Stimulated activated CD8-positive, alpha-beta memory T cell treated with anti-CD3 and anti-CD28 coated beads, Interleukin-2, amount 100 ng/mL, for 48 hours (primary cell): ENCODE results near the gene ECE1.

Experiments used
- DNase-seq, 2 donors: peaks; one replicate each; pipeline ENCODE4 v3.0.0-alpha.2; 2020; ENCODE audit warnings: low read depth in 2 of 2

The ECE1 gene

DNA sequence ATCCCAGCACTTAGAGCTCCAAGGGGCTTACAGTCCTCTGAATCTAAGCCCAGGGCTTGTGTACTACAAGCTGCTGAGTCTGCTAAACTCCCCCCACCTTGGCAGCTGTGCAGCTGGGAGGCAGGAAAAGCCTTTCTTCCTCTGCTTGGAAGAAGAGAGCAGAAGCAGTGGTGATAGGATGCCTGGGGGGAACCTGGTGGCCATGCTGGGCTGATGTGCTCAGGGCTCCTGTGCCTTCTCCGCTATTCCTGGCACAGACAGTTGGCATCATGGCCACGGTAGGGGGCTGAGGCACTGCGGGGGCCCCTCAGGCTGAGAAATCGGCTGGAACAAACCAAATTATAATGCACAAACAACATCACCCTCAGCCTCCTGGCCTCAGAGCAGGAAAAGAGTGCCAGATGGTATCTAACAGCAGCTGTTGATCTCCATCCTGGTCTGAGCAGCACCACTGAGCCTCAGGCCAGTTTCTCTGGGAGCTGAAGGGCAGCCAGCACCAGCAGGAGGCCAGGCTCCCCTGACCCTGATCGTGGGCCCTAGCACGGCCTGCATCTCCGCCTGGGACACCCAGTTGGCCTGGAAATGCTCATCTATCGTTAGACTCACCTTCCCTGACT lies 35.8 kb downstream of the ECE1 start:
- no peak for DNase-seq

DNA sequence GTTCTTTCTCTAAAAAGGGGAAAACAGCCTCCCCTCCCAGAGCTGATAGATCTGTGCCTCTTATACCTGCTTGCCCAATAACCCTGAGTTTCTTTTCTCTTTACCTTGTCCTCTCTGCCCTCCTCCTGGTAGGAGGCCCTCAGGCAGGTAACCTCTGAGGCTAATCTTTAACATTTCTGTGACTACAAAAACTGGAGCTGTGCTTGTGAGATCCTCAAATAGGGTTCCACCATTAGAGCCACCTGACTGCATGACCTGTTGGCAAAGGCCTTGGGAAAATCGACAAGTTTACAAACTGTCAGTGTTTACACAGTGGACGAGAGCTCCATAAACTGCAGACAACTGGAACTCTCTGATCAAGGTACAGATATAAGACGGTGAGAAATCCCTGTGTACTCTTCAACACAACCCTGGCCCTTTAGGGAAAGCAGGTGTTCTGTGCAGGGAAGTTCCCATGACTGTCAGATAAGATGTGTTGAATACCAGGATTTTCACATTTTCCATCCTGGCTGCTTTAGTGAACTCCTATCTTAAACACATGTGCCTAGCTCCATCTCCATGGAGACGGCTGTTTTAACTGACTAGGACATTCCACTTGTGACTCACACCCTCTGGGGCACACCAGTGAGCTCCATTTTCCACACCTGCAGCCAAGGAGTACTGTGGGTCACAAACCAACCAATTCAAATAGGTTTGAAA lies 38.3 kb downstream of the ECE1 start:
- DNase-seq, result no peak

DNA sequence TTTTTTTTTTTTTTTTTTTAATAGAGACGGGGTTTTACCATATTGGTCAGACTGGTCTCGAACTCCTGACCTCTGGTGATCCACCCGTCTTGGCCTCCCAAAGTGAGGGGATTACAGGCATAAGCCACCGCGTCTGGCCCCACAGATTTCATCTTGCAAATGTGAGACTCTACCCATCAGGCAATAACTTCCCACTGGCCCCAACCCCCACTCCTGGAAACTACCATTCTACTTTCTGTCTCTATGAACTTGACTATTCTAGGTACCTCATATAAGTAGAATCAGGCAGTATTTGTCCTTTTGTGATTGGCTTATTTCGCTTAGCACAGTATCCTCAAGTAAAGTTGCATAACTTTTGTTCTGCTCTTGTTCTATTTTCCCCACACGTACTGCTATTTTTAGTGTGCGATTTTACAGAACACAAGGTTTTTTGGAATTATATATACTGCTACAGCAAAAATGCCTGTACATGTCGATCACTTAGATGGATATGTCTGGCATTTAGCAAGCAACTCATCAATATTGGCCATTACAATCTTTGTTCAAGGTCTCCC lies 40.2 kb downstream of the ECE1 start:
- DNase-seq, result no peak

DNA sequence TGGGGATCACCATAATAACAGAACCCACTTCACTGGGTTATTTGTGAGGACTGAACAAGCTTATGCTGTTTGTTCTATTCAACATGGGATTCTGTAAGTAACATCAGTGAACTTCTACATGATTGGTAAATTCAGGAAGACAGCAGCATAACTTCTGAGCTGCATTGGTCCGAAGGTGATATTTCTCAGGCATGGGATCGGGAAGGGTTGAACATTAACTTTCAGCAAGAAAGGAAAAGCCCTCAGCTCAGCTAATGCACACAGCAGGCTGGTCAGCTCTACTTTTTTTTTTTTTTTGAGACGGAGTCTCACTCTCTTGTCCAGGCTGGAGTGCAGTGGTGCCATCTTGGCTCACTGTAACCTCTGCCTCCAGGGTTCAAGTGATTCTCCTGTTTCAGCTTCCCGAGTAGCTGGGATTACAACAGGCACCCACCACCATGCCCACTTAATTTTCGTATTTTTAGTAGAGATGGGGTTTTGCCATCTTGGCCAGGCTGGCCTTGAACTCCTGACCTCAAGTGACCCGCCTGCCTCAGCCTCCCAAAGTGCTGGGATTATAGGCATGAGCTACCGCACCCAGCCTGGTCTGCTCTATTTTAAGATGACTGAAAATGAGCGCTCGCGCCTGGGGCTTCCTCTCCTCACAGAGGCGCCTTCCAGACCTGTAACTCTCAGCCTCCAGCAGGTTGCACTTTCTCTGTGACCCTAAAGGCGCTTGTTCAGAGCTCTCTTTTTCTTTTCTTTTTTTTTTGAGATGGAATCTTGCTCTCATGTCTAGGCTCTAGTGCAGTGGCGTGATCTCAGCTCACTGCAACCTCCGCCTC lies 42.2 kb downstream of the ECE1 start:
- no peak for DNase-seq

- no peak for DNase-seq
Observed at GRCh38 chr1:21246905-21247642, 43.2 kb downstream of the ECE1 start.

DNA sequence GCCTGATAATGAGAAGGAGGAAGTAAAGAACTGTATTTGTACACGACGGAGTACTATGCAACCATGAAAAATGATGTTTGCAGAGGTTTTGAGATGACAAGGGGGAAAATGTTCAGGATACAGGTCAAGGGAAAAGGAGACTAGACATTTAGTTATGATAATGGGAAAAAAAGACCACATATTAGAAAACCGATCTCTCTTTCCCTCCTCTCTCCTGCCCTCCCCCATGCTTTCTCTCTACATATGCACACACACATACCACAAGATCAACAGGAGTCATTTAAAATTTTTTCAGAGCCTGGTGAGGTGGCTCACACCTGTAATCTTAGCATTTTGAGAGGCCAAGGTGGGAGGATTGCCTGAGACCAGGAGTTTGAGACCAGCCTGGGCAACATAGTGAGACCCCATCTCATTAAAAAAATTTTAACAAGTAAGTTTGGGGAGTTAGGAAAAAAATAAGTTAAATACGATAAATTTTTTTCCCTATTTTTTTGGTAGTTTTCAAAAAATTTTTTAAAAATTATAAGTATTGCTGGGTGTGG lies 44.5 kb downstream of the ECE1 start:
- no peak for DNase-seq

DNA sequence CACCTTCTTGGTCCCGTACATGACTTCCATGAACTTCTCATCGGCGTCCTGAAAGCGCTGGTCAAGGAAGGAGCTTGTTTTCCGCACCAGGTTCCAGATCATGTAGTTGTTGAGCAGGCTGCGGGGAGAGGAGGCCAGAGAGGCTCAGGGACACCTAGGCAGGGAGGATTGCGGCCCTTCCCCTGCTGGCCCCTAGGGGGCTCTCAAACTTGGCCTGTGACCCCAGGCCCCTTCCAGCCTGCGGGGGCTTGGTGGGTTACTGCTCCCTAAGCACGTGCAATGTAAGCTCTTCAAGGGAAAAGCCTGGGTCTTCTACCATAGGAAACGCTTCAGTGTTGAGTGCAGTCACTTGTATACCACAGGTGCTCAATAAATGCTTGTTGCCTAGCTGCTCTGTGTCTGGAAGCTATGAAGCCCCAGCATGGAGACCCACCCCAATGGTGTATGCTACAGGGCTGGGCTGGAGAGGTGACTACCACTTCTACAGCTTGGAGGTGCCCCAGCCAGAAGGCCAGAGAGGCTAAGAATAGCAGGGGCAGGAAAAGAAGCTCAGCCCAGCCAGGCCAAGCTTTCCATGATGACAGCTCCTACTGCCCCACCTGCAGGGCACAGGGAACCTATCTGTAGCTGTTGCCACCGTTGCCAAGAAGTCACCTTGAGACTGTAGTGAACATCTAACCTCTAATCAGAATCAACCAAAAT lies 45.1 kb downstream of the ECE1 start:
- no peak for DNase-seq

DNA sequence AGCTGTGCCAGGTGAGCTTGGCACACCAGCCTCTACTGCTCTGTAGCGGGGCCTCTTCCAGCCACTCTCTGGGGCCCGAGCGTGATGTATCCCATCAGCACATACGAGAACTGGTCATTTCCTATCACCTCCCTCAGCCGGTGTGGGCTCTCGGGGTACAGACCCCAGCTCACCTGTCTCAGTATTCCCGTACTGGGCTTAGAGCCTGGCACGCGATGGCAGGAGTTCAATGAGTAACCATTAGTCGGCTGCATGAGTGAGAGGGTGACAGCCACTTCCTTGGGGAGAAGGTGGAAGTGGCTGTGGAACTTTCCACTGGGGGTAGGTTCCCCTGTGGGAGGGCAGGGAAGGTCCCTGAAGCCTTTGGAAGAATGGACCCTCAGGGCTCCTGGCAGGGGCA lies 46.1 kb downstream of the ECE1 start:
- DNase-seq, result no peak

- no peak for DNase-seq
Observed at GRCh38 chr1:21242846-21243245, 47.4 kb downstream of the ECE1 start.

GRCh38 chr1:21241771-21242581 lies 48.3 kb downstream of the ECE1 start:
- no peak for DNase-seq

DNA sequence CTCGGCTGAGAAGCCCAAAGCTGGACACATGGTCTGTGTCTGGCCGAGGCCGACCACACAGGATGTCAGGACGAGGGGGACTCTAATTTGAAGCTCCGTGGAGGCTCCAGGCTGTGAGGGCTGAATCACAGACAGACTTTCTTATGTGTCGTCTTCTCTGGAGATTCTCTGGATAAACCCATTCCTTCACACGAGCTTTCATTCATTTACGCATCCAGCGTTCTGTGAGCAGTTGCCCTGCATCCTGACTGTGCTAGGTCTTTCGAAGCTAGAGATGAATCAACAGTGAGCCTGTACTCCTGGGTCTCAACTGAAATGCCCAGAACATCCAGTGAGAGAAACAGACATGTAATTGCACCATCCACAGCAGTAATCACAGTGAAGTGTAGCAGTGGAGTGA lies 49.6 kb downstream of the ECE1 start:
- no peak for DNase-seq

DNA sequence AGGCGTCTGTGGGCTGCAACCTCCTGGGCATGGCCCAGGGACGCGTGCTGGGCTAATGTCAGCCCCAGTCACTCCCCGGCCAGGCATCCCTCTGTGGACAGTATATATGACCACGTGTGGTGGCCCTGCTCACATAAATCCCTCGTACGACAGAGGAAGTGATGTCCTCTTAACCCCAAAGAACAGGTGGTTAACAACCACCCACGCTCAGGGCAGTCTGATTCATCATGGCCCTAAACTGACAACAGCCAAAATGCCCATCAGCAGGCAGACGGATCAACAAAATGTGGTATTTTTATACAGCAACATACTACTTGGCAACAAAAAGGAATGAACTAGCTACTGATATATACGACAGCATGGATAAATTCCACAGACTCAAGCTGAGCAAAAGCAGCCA lies 51.0 kb downstream of the ECE1 start:
- no peak for DNase-seq

DNA sequence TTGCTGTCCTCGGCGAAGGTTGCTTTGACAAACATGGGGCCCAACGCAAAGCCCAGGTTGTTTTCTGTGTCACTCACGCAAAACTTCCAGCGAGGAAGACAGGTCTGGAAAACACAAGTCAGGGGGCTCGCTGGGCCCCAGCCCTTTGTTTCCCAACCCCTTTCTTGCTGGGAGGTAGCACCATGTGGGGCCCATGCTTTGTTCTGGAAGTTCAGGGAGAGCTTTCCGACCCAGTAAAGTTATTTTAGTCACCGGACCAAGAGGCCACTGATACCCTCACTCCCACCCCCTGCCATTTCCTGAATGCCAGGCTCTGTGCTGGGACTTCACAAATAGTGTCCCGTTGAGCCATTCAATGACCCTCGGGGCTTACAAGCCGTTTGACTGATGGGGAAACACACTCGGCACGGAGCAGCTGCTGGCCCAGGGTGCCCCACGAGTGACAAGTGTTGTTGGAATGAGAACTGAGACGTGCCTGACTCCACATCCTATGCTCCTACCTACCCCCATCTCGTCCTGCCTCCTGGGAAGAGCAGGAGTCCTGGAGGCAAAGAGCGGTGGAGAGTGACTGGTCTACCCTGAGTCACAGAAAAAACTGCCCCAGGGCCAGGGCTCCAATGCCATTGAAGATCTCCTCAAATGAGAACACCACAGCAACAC lies 52.0 kb downstream of the ECE1 start:
- DNase-seq, result no peak

- DNase-seq, result no peak
Observed at GRCh38 chr1:21237446-21238088, 52.7 kb downstream of the ECE1 start.

DNA sequence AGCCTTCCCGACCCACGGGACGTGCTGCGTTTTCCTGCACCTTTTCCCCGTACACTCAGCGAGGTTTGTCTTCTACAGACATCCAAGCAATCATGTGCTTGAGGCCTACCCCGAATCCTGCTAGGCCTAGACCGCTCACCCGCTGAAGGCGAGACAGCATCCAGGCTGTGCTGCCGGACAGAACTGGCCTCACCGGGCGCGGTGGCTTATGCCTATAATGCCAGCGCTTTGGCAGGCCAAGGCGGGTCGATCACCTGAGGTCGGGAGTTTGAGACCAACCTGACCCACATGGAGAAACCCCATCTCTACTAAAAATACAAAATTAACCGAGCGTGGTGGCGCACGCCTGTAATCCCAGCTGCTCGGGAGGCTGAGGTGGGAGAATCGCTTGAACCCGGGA lies 54.1 kb downstream of the ECE1 start:
- DNase-seq, result no peak

GRCh38 chr1:21234779-21235178 lies 55.5 kb downstream of the ECE1 start:
- DNase-seq, result no peak

GRCh38 chr1:21233490-21233889 lies 56.8 kb downstream of the ECE1 start:
- no peak for DNase-seq

DNA sequence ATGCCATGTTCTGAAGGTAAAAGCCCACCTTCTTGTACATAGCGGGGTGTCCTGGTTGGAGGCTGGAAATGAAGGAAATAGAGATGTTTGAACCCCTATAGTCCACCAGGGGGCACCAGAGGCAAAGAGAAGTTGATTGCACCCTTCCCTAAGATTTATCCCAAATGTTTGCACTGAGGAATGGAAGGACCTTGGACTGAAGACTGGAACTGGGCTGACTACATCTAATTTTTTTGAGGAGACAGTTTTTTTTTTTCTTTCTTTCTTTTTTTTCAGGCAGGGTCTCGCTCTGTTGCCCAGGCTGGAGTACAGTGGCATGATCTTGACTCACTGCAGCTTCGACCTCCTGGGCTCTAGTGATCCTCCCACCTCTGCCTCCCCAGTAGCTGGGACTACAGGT lies 58.2 kb downstream of the ECE1 start:
- no peak for DNase-seq
